Progenitor cell of endocrine pancreas (in vitro differentiated cells): ENCODE measurements around the gene TMEM132E. TPM values are rescaled to one million over a fixed set of nuclear protein-coding genes. Genes with fewer than 3 reads are reported as not detected.

Experiments used
- DNase-seq: peaks from one replicate; pipeline ENCODE4 v3.0.0; 2021; ENCODE audit warnings: low spot score; ENCODE audit not compliant: unreplicated experiment
- H3K27ac Mint-ChIP-seq: 2 replicates; pipeline ENCODE4 v1.8.0; 2021; ENCODE audit warnings: mild to moderate bottlenecking, moderate library complexity, mixed read lengths
- H3K27me3 Mint-ChIP-seq: 2 replicates; pipeline ENCODE4 v1.8.0; 2021; ENCODE audit warnings: mixed read lengths
- H3K36me3 Mint-ChIP-seq: 2 replicates; pipeline ENCODE4 v1.8.0; 2022; ENCODE audit warnings: mixed read lengths; ENCODE audit not compliant: insufficient read depth
- H3K4me1 Mint-ChIP-seq: 2 replicates; pipeline ENCODE4 v1.8.0; 2021; ENCODE audit warnings: low read depth, mixed read lengths
- H3K4me3 Mint-ChIP-seq: 2 replicates; pipeline ENCODE4 v1.8.0; 2021; ENCODE audit warnings: low read depth, mild to moderate bottlenecking, moderate library complexity, mixed read lengths
- H3K9me3 Mint-ChIP-seq: 2 replicates; pipeline ENCODE4 v1.8.0; 2021; ENCODE audit warnings: low read depth, mixed read lengths
- total RNA-seq: library from RNA; stranded (reverse); gene quantifications from 2 replicates; pipeline ENCODE4 v1.2.1, GENCODE V29; 2021
- TF ChIP-seq, protein P1 (sequence below): fragments of 200-600 bp; sonication (generic); IDR thresholded peaks from one replicate; pipeline ENCODE4 v1.5.0; 2021; ENCODE audit warnings: antibody characterized with exemption, mild to moderate bottlenecking; ENCODE audit not compliant: unreplicated experiment

TMEM132E gene
- total RNA-seq, 1 donor from 2014 or later = 0.05 TPM

DNA sequence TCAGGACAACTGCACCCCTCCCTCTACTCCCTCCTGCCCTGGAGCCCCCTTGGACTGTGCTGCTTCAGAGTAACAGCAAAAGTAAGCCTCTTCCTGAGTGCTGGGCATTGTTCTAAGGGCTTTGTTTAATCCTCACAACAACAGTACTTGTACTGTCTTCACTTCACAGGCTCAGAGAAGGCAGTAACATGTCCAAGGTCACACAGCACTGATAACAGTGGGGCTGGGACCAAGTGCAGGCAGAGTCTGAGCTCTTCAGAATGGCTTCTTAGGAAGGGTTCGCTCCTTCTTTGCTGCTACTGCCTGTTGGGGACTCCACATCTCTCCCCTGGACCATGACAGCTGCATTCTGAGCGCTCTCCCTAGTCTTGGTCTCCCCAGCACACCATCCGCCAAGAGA, 24.6 kb downstream of the TMEM132E start:
- Mint-ChIP-seq H3K4me3 (no peak overlapping the region), H3K4me1 (peaks cover 5% of the 10 kb centered on the region), H3K27ac (no peak overlapping the region), H3K27me3 (peaks cover 26% of the 10 kb centered on the region), H3K36me3 (no peaks in the 10 kb centered on the region), H3K9me3 (no peaks in the 10 kb centered on the region)
- DNase-seq = no peak
- TF ChIP-seq, protein P1, sequence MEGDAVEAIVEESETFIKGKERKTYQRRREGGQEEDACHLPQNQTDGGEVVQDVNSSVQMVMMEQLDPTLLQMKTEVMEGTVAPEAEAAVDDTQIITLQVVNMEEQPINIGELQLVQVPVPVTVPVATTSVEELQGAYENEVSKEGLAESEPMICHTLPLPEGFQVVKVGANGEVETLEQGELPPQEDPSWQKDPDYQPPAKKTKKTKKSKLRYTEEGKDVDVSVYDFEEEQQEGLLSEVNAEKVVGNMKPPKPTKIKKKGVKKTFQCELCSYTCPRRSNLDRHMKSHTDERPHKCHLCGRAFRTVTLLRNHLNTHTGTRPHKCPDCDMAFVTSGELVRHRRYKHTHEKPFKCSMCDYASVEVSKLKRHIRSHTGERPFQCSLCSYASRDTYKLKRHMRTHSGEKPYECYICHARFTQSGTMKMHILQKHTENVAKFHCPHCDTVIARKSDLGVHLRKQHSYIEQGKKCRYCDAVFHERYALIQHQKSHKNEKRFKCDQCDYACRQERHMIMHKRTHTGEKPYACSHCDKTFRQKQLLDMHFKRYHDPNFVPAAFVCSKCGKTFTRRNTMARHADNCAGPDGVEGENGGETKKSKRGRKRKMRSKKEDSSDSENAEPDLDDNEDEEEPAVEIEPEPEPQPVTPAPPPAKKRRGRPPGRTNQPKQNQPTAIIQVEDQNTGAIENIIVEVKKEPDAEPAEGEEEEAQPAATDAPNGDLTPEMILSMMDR = no peak

DNA sequence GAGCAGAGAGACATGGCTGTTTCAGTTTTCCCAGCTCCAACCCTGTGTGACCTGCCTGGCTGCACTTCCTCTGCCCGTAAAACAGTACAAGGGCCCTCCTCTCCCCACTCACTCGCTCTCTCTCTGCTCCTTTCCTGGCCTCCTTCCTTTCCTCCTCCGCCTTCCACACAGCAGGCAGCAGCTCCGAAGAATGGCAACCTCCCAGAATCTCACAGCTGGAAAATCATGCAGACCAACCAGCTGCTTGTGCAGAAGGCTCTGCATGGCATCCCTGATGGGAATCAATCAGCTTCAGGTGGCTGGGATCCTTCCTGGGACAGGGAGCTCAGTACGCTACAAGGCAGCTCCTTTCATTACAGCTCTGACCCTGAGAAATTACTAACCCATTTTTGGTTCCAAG, 27.4 kb downstream of the TMEM132E start:
- no peak for DNase-seq
- Mint-ChIP-seq H3K9me3 (no peaks in the 10 kb centered on the region), H3K36me3 (no peaks in the 10 kb centered on the region), H3K27ac (no peak overlapping the region), H3K4me1 (peaks cover 9% of the 10 kb centered on the region), H3K4me3 (no peak overlapping the region), H3K27me3 (peaks cover 44% of the 10 kb centered on the region)
- TF ChIP-seq, protein P1 = no peak

DNA sequence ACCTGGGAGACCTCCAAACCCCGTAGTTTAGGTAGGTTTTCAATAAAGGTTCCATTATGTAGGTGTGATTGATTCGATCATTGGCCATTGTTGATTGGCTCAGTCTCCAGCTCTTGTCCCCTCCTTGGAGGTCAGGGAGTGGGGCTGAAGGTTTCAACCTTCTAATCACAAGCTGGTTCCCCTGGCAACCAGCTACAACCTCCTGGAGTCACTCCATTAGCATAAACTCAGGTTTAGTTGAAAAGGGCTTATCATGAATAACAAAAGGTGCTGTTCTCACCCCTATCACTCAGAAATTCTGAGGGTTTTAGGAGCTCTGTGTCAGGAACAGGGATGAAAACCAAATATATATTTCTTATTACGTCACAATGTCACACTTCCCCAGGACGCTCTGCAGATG, 28.5 kb downstream of the TMEM132E start:
- peaks cover 44% of the 10 kb centered on the region for H3K27me3 Mint-ChIP-seq
- H3K36me3 Mint-ChIP-seq = no peaks in the 10 kb centered on the region
- H3K27ac Mint-ChIP-seq = no peak overlapping the region
- no peak for DNase-seq
- no peak overlapping the region for H3K4me3 Mint-ChIP-seq
- H3K9me3 Mint-ChIP-seq = no peaks in the 10 kb centered on the region
- TF ChIP-seq, protein P1 = no peak
- peaks cover 9% of the 10 kb centered on the region for H3K4me1 Mint-ChIP-seq

DNA sequence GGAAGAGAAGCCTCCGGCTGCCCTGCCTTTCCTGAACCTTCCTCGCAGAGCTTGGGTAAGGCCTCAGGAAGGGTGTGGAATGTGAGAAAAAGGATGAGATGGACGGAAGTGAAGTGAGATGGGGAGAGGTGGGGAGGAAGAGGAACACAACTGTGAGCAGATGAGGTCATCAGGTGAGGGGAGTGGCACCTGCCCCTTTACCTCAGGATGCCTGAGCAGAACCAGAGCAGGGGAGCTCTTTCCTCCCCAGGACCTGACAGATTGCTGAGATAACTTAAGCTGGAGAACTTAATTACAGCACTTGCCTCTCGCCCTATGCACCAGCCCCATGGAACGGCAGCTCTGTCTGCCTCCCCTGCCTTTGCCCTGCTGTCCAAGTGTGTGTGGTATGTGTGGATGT, 29.8 kb downstream of the TMEM132E start:
- Mint-ChIP-seq H3K9me3 (no peaks in the 10 kb centered on the region), H3K4me3 (no peak overlapping the region), H3K27ac (no peak overlapping the region), H3K4me1 (peaks cover 12% of the 10 kb centered on the region), H3K27me3 (peaks cover 37% of the 10 kb centered on the region), H3K36me3 (no peaks in the 10 kb centered on the region)
- no peak for DNase-seq
- TF ChIP-seq, protein P1 = no peak

DNA sequence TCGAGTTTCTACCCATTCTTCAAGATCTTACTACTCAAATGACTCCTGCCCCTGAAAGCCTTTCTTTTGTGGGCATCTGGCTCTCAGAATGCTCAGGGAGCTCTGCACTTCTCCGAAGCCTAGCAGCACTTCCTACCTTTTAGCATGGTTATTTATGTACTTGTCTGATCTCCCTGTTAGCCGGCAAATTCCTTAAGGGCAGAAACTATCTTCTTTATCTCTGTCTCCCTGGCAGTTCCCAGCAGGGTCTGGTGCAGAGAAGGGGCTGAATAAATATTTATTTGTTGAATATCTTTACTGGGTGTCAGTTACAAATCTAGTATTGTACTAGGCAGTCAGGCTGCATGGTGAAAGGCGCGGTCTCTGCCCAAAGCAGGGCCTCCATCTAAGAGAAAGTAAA, 30.7 kb downstream of the TMEM132E start:
- Mint-ChIP-seq H3K4me3 (no peak overlapping the region), H3K27ac (no peak overlapping the region), H3K36me3 (no peaks in the 10 kb centered on the region), H3K9me3 (no peaks in the 10 kb centered on the region), H3K27me3 (peaks cover 39% of the 10 kb centered on the region), H3K4me1 (peaks cover 12% of the 10 kb centered on the region)
- no peak for DNase-seq
- TF ChIP-seq, protein P1 = no peak
